Stimulated activated naive CD4-positive, alpha-beta T cell (primary cell): ENCODE data around the gene MYCBP.
"Not testable (repeated sequence)": the region's sequence is repeated elsewhere in the genome, so short reads cannot be mapped to it uniquely, and the experiment has no call there.

ENCODE experiments used
- DNase-seq, 6 experiments: peaks; one replicate each; lab custom pipeline; 2025; lab: John Stamatoyannopoulos, UW

The MYCBP gene

GRCh38 chr1:38873027-38873969 lies at the start of gene MYCBP:
TSS of gene MYCBP (minus strand) at chr1:38873348. CDS start at chr1:38873305, 43 bp downstream.
- peak; percentile 92 to 96 (median 95) for DNase-seq

GRCh38 chr1:38919130-38919529 lies 46.0 kb upstream of the MYCBP start:
- DNase-seq: no peak

- no peak for DNase-seq
Measured at GRCh38 chr1:38918568-38918967, 45.4 kb upstream of the MYCBP start.

- no peak for DNase-seq
Measured at GRCh38 chr1:38917772-38918171, 44.6 kb upstream of the MYCBP start.

GRCh38 chr1:38917337-38917736 lies 44.2 kb upstream of the MYCBP start:
- DNase-seq: no peak

- DNase-seq: no peak
Measured at GRCh38 chr1:38915352-38915948, 42.3 kb upstream of the MYCBP start.

GRCh38 chr1:38914908-38915307 lies 41.8 kb upstream of the MYCBP start:
- DNase-seq: not testable (repeated sequence)

- DNase-seq: no peak
Measured at GRCh38 chr1:38908821-38909220, 35.7 kb upstream of the MYCBP start.

GRCh38 chr1:38905985-38906384 lies 32.8 kb upstream of the MYCBP start:
- DNase-seq: no peak

GRCh38 chr1:38899560-38899959 lies 26.4 kb upstream of the MYCBP start:
- no peak for DNase-seq

GRCh38 chr1:38898653-38899230 lies 25.6 kb upstream of the MYCBP start:
- DNase-seq: no peak

- no peak for DNase-seq
Measured at GRCh38 chr1:38896169-38896568, 23.0 kb upstream of the MYCBP start.

GRCh38 chr1:38892976-38893375 lies 19.8 kb upstream of the MYCBP start:
- DNase-seq: no peak

GRCh38 chr1:38891753-38892152 lies 18.6 kb upstream of the MYCBP start:
- peak in 1 of 6 experiments; percentile 6 for DNase-seq

GRCh38 chr1:38889589-38889988 lies 16.4 kb upstream of the MYCBP start:
- DNase-seq: no peak

GRCh38 chr1:38888423-38889333 lies 15.5 kb upstream of the MYCBP start:
- no peak for DNase-seq

GRCh38 chr1:38885092-38885491 lies 11.9 kb upstream of the MYCBP start:
- no peak for DNase-seq

GRCh38 chr1:38881487-38881886 lies 8.3 kb upstream of the MYCBP start, which contains the start of gene GJA9:
TSS of gene GJA9 (minus strand) at chr1:38881587. CDS start at chr1:38876098, 5,489 bp downstream.
- no peak for DNase-seq

GRCh38 chr1:38875811-38876210 lies 2.7 kb upstream of the MYCBP start:
- no peak for DNase-seq

- DNase-seq: peak in 2 of 6 experiments; percentile 32 to 43
Measured at GRCh38 chr1:38872401-38873026, 634 bp downstream of the MYCBP start.

GRCh38 chr1:38870996-38871395 lies 2.2 kb downstream of the MYCBP start:
- DNase-seq: no peak
